ENCODE results near the gene GKAP1.
"Not testable (repeated sequence)": the region's sequence is repeated elsewhere in the genome, so short reads cannot be mapped to it uniquely, and the experiment has no call there.

- not testable (repeated sequence) for TF ChIP-seq CTCF (IDR thresholded peaks at IDR 0.05; ENCODE audit: low read length); EZH2phosphoT487 (IDR thresholded peaks at IDR 0.05; ENCODE audit: low read length); EZH2 (optimal IDR thresholded peaks at IDR 0.05; ENCODE audit: low read depth, low read length)
These were observed 112.3 kb downstream of the GKAP1 start for GRCh38 chr9:83705219-83705651.

All from MM.1S (cell line).